H9 (cell line): ENCODE data around the gene DPYD. TPM values are rescaled to one million over a fixed set of nuclear protein-coding genes. Genes with fewer than 3 reads are reported as not detected.

Source experiments
- DNase-seq: peaks from one replicate; pipeline ENCODE4 v3.0.0-alpha.2; 2017
- H2AFZ ChIP-seq: one replicate; pipeline ENCODE4 v1.6.1; 2013; ENCODE audit warnings: mild to moderate bottlenecking, low read length, control low read depth, moderate library complexity
- H2AK5ac ChIP-seq: 2 replicates; pipeline ENCODE4 v1.6.1; 2013; ENCODE audit warnings: low read length, control low read depth, mixed read lengths; ENCODE audit not compliant: insufficient read length
- H2BK120ac ChIP-seq: one replicate; pipeline ENCODE4 v1.6.1; 2013; ENCODE audit warnings: low read depth, mild to moderate bottlenecking, low read length, control low read depth, inconsistent platforms; ENCODE audit not compliant: poor library complexity, severe bottlenecking
- H2BK12ac ChIP-seq: 2 replicates; pipeline ENCODE4 v1.6.1; 2013; ENCODE audit warnings: low read length, control low read depth, mixed read lengths, low read depth; ENCODE audit not compliant: insufficient read length
- H2BK15ac ChIP-seq: 2 replicates; pipeline ENCODE4 v1.6.1; 2013; ENCODE audit warnings: low read depth, low read length, control low read depth
- H2BK20ac ChIP-seq: one replicate; pipeline ENCODE4 v1.6.1; 2013; ENCODE audit warnings: low read depth, mild to moderate bottlenecking, low read length, control low read depth, inconsistent platforms; ENCODE audit not compliant: poor library complexity, severe bottlenecking
- H2BK5ac ChIP-seq: 2 replicates; pipeline ENCODE4 v1.6.1; 2013; ENCODE audit warnings: low read length, control low read depth, mixed read lengths; ENCODE audit not compliant: insufficient read length
- H3K14ac ChIP-seq: 2 replicates; pipeline ENCODE4 v1.6.1; 2013; ENCODE audit warnings: low read length, control low read depth; ENCODE audit not compliant: insufficient read depth
- H3K18ac ChIP-seq: 2 replicates; pipeline ENCODE4 v1.6.1; 2013; ENCODE audit warnings: low read depth, mild to moderate bottlenecking, mixed read lengths, low read length, control low read depth; ENCODE audit not compliant: insufficient read length
- H3K23ac ChIP-seq: 2 replicates; pipeline ENCODE4 v1.6.1; 2013; ENCODE audit warnings: low read length, control low read depth, mixed read lengths, low read depth; ENCODE audit not compliant: insufficient read length
- H3K23me2 ChIP-seq: 2 replicates; pipeline ENCODE4 v1.6.1; 2013; ENCODE audit warnings: low read depth, mild to moderate bottlenecking, mixed read lengths, low read length, control low read depth; ENCODE audit not compliant: insufficient read length, poor library complexity, severe bottlenecking
- H3K27ac ChIP-seq: 2 replicates; pipeline ENCODE4 v1.5.1; 2013; ENCODE audit warnings: low read length, control low read depth, mixed read lengths, low read depth; ENCODE audit not compliant: insufficient read length
- H3K27me3 ChIP-seq: 2 replicates; pipeline ENCODE4 v1.6.1; 2013; ENCODE audit warnings: low read length, control low read depth, inconsistent platforms; ENCODE audit not compliant: insufficient read depth
- H3K4ac ChIP-seq: 2 replicates; pipeline ENCODE4 v1.6.1; 2013; ENCODE audit warnings: low read depth, mild to moderate bottlenecking, control low read depth, inconsistent platforms, low read length, moderate library complexity
- H3K4me1 ChIP-seq: 2 replicates; pipeline ENCODE4 v1.6.1; 2013; ENCODE audit warnings: low read length, control low read depth, inconsistent platforms; ENCODE audit not compliant: insufficient read depth
- H3K4me2 ChIP-seq: 2 replicates; pipeline ENCODE4 v1.6.1; 2013; ENCODE audit warnings: low read length, control low read depth, mixed read lengths; ENCODE audit not compliant: insufficient read length, insufficient read depth
- H3K56ac ChIP-seq: 2 replicates; pipeline ENCODE4 v1.6.1; 2013; ENCODE audit warnings: low read depth, mild to moderate bottlenecking, mixed read lengths, low read length, control low read depth; ENCODE audit not compliant: insufficient read length
- H3K79me1 ChIP-seq: 2 replicates; pipeline ENCODE4 v1.6.1; 2013; ENCODE audit warnings: low read depth, mild to moderate bottlenecking, moderate library complexity, low read length, control low read depth, inconsistent platforms; ENCODE audit not compliant: insufficient read depth, poor library complexity, severe bottlenecking
- H3K79me2 ChIP-seq: 2 replicates; pipeline ENCODE4 v1.6.1; 2013; ENCODE audit warnings: low read length, control low read depth, inconsistent platforms; ENCODE audit not compliant: insufficient read depth
- H3K9ac ChIP-seq: 2 replicates; pipeline ENCODE4 v1.6.1; 2013; ENCODE audit warnings: low read length, control low read depth, mixed read lengths; ENCODE audit not compliant: insufficient read length; ENCODE audit errors: extremely low read depth
- H3K9me3 ChIP-seq: one replicate; pipeline ENCODE4 v1.6.1; 2013; ENCODE audit warnings: low read depth, low read length, inconsistent platforms; ENCODE audit not compliant: control insufficient read depth
- H3T11ph ChIP-seq: one replicate; pipeline ENCODE4 v1.6.1; 2013; ENCODE audit warnings: mild to moderate bottlenecking, low read length, control low read depth, inconsistent platforms
- H4K20me1 ChIP-seq: one replicate; pipeline ENCODE4 v1.6.1; 2013; ENCODE audit not compliant: control insufficient read depth, insufficient read length, insufficient read depth
- H4K5ac ChIP-seq: 2 replicates; pipeline ENCODE4 v1.6.1; 2013; ENCODE audit warnings: low read depth, mild to moderate bottlenecking, mixed read lengths, low read length, control low read depth; ENCODE audit not compliant: insufficient read length
- H4K8ac ChIP-seq: replicated peaks from 2 replicates; pipeline ENCODE4 v1.6.1; 2013; ENCODE audit warnings: low read length, control low read depth, mixed read lengths, low read depth; ENCODE audit not compliant: insufficient read length
- H4K91ac ChIP-seq: 2 replicates; pipeline ENCODE4 v1.6.1; 2013; ENCODE audit warnings: low read depth, mild to moderate bottlenecking, moderate library complexity, mixed read lengths, low read length, control low read depth; ENCODE audit not compliant: insufficient read length
- H3K27ac Mint-ChIP-seq, 3 experiments: 2 replicates in 2 of 3; 3 replicates in 1 of 3; pipeline ENCODE4 v1.8.0; 2020 to 2021; ENCODE audit warnings: mixed read lengths in 3 of 3, mild to moderate bottlenecking in 1 of 3, moderate library complexity in 1 of 3
- H3K27me3 Mint-ChIP-seq: 2 replicates; pipeline ENCODE4 v1.8.0; 2021; ENCODE audit warnings: low read depth, mild to moderate bottlenecking, moderate library complexity, mixed read lengths
- H3K36me3 Mint-ChIP-seq, 3 experiments: 2 replicates in 2 of 3; 3 replicates in 1 of 3; pipeline ENCODE4 v1.8.0; 2020 to 2021; ENCODE audit warnings: low read depth in 3 of 3, mixed read lengths in 3 of 3; ENCODE audit not compliant: insufficient read depth in 1 of 3
- H3K4me1 Mint-ChIP-seq, 2 experiments: 2 replicates each; pipeline ENCODE4 v1.8.0; 2020; ENCODE audit warnings: mixed read lengths in 2 of 2
- H3K4me3 Mint-ChIP-seq, 2 experiments: 2 replicates in 1 of 2; 3 replicates in 1 of 2; pipeline ENCODE4 v1.8.0; 2020 to 2021; ENCODE audit warnings: mild to moderate bottlenecking in 2 of 2, mixed read lengths in 2 of 2, moderate library complexity in 1 of 2
- H3K9me3 Mint-ChIP-seq, 2 experiments: 2 replicates in 1 of 2; 3 replicates in 1 of 2; pipeline ENCODE4 v1.8.0; 2020; ENCODE audit warnings: mild to moderate bottlenecking in 2 of 2, mixed read lengths in 2 of 2, moderate library complexity in 1 of 2
- WGBS: extraction: QIAGEN DNeasy Blood & Tissue Kit; methylation state at CpG from one replicate; pipeline ENCODE4 v1.1.7; 2013; ENCODE audit warnings: missing lambda C conversion rate, low lambda C conversion rate, mixed read lengths; ENCODE audit not compliant: insufficient read length; ENCODE audit errors: extremely low coverage; 5-methylcytosine and 5-hydroxymethylcytosine counted together
- total RNA-seq: library from RNA; stranded (reverse); gene quantifications from 2 replicates; pipeline ENCODE4 v1.2.1, GENCODE V29; 2021
- TF ChIP-seq, protein P1 (sequence below): fragments of 200-600 bp; sonication (generic); conservative IDR thresholded peaks from 3 replicates; pipeline ENCODE4 v1.8.0; 2021; ENCODE audit warnings: antibody characterized with exemption, mild to moderate bottlenecking

DPYD gene
- total RNA-seq, 1 experiment from 2014 or later, result 0.37 TPM

DNA sequence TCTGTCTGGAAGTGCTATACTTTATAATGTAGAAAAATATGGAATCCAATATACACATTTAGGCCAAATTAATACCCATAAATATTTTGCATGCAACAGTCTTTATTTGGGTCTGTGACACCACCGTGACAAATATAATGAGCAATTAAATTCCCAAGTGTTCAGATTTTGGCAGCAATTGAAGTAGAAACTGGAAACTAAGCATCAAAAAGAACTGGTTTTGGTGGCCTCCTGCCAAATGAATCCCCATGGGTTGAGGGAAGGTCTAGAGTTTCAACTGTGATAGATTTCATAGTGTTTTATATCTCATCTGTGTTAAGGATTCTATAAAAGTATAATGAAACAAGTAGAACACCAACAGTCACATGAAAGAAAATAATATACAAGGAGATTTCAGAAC lies 88.4 kb downstream of the DPYD start:
- H3K27ac Mint-ChIP-seq, result no peak overlapping the region
- no peak overlapping the region for H3K4me3 Mint-ChIP-seq

More for the DNA sequence above, 88.4 kb downstream of the DPYD start:
- WGBS, result no CpG with 5 or more reads among the region's 1 CpG
- Histone ChIP-seq H2BK120ac (no peak overlapping the region), H2BK5ac (no peak overlapping the region), H3K4me1 (no peaks in the 10 kb centered on the region), H2BK12ac (no peak overlapping the region), H4K20me1 (no peaks in the 10 kb centered on the region), H3K79me2 (no peaks in the 10 kb centered on the region), H3K27me3 (no peaks in the 10 kb centered on the region), H3K79me1 (no peaks in the 10 kb centered on the region), H3K23ac (no peak overlapping the region), H3K14ac (no peak overlapping the region), H4K5ac (no peak overlapping the region), H2AFZ (no peak overlapping the region), H2BK20ac (no peak overlapping the region), H3K27ac (no peak overlapping the region), H2BK15ac (no peak overlapping the region), H3K23me2 (no peaks in the 10 kb centered on the region), H3K9me3 (no peaks in the 10 kb centered on the region), H3K4me2 (no peak overlapping the region), H4K91ac (no peak overlapping the region), H2AK5ac (no peak overlapping the region), H4K8ac (no peak overlapping the region), H3K9ac (no peak overlapping the region), H3K4ac (no peak overlapping the region), H3K56ac (no peak overlapping the region), H3K18ac (no peak overlapping the region), H3T11ph (no peak overlapping the region)
- TF ChIP-seq, protein P1, sequence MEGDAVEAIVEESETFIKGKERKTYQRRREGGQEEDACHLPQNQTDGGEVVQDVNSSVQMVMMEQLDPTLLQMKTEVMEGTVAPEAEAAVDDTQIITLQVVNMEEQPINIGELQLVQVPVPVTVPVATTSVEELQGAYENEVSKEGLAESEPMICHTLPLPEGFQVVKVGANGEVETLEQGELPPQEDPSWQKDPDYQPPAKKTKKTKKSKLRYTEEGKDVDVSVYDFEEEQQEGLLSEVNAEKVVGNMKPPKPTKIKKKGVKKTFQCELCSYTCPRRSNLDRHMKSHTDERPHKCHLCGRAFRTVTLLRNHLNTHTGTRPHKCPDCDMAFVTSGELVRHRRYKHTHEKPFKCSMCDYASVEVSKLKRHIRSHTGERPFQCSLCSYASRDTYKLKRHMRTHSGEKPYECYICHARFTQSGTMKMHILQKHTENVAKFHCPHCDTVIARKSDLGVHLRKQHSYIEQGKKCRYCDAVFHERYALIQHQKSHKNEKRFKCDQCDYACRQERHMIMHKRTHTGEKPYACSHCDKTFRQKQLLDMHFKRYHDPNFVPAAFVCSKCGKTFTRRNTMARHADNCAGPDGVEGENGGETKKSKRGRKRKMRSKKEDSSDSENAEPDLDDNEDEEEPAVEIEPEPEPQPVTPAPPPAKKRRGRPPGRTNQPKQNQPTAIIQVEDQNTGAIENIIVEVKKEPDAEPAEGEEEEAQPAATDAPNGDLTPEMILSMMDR, result no peak
- no peaks in the 10 kb centered on the region for H3K4me1 Mint-ChIP-seq
- DNase-seq, result no peak
- no peaks in the 10 kb centered on the region for H3K36me3 Mint-ChIP-seq
- no peaks in the 10 kb centered on the region for H3K9me3 Mint-ChIP-seq
- no peaks in the 10 kb centered on the region for H3K27me3 Mint-ChIP-seq
